Hepatic stellate cell (primary cell): ENCODE results near the gene SERGEF.
"Not testable (repeated sequence)": the region's sequence is repeated elsewhere in the genome, so short reads cannot be mapped to it uniquely, and the experiment has no call there.

Experiments used
- DNase-seq: peaks from one replicate; pipeline ENCODE4 v3.0.0; 2011; ENCODE audit warnings: low spot score

Gene SERGEF

DNA sequence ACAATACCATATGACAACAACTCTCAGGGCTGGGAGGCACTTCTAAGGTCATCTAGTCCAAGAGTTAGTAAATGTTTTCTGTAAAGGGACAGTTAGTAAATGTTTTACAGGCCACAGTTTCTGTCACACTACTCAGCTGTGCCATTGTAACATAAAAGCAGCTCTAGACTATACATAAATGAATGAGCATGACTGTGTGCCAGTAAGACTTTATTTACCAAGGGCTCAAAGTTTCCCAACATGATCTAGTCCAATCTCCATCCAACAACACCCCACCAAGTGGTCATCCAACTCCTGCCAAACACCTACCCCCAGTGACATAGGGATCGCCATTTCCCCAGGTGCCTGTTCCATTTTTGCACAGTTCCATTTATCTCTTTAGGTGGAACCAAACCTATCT is 12.1 kb downstream of the SERGEF start:
- no peak for DNase-seq

DNA sequence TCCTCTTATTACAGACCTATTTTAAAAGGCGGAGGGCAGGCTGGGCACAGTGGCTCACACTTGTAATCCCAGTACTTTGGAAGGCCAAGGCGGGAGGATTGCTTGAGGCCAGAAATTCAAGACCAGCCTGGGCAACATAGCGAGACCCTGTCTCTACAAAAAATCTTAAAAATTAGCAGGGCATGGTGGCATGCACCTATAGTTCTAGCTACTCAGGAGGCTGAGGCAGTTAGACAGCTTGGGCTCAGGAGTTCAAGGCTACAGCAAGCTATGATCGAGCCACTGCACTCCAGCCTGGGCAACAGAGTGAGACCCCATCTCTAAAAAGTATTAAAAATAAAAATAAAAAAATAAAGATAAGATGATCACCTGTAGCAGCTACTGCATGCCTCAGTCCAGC is 12.7 kb downstream of the SERGEF start:
- not testable (repeated sequence) for DNase-seq

- no peak for DNase-seq
Observed at GRCh38 chr11:17992916-17993315, 19.9 kb downstream of the SERGEF start.

GRCh38 chr11:17991783-17992433 is 20.9 kb downstream of the SERGEF start:
- DNase-seq = peak; percentile 52

- DNase-seq = no peak
Observed at GRCh38 chr11:17989306-17989705, 23.5 kb downstream of the SERGEF start.

- no peak for DNase-seq
Observed at GRCh38 chr11:17988465-17988864, 24.4 kb downstream of the SERGEF start.

- no peak for DNase-seq
Observed at GRCh38 chr11:17987826-17988225, 25.0 kb downstream of the SERGEF start.

GRCh38 chr11:17986711-17987220 is 26.1 kb downstream of the SERGEF start:
- no peak for DNase-seq

GRCh38 chr11:17986007-17986710 is 26.7 kb downstream of the SERGEF start:
- peak; percentile 21 for DNase-seq

GRCh38 chr11:17985517-17985916 is 27.3 kb downstream of the SERGEF start:
- DNase-seq = no peak

GRCh38 chr11:17983569-17983968 is 29.3 kb downstream of the SERGEF start:
- DNase-seq = no peak

GRCh38 chr11:17979770-17980371 is 33.0 kb downstream of the SERGEF start:
- DNase-seq = peak; percentile 16

DNA sequence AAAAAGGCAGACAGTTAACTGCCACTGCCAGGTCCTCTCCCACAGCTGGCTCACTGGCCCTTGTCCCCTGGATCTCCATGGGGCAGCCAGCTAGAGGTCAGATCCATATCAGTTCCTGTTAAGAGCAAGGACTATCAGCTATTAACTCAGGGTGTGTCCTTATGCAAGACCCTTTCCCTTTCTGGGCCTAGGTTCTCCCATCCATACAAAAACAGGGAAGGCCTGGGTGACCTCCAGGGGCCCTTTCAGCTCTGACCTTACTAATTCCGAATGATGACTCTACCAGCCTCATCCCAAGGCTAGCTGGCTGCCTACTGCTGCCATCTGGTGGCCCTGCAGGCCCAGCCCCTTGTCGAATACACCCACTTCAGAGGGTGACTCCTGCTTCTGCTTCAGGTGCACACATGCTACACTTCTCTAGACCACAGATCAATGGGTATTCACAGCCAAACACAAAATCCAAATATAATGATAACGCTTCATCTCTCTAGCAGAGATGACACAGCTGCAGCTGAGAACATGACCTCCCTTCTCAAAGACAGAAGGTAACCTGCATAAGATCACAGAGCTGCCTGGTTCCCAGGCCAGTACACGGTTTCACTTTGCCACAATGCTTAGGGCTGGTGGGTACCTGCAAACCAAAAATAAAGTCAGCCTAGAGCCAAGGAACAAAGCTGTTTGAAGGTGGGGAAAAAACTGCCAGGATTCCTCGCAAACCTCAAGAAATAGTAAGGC is 34.1 kb downstream of the SERGEF start:
- DNase-seq = peak; percentile 59

GRCh38 chr11:17976651-17977050 is 36.2 kb downstream of the SERGEF start:
- no peak for DNase-seq

GRCh38 chr11:17974246-17974645 is 38.6 kb downstream of the SERGEF start:
- no peak for DNase-seq

DNA sequence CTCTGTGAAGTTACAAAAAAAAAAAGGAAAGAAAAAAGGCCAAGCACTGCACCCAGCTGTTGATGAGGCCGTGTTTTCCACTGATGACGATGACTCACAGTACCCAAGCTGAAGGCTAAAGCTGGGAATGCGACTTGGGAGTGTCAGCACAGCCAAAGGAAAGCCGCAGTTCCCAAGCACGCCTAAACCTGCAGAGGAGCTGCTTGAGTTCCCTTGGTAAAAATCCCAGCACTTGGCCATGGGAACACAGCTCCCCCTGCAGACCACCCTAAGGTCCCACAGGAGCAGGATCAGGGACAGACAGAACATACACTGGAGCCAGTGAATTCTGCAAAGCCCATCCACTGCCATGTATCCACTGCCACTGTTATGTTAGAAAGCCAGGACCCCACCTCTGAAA is 39.9 kb downstream of the SERGEF start:
- peak; percentile 54 for DNase-seq

DNA sequence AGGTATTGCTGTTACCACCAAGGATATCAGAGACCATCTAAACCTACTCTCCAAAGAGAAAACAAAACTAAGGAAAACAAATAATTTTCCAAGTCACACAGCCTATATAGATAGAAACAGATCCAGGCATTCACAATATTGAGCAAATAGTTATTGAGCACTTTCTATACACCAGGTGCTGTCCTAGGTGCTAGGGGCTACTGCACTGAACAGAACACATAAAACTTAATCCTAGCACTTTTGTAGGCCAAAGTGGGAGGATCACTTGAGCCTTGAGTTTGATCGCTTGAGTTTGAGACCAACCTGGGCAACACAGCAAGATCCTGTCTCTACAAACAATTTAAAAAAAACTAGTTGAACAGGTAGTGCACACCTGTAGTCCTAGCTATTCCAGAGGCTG is 44.6 kb downstream of the SERGEF start:
- no peak for DNase-seq

DNA sequence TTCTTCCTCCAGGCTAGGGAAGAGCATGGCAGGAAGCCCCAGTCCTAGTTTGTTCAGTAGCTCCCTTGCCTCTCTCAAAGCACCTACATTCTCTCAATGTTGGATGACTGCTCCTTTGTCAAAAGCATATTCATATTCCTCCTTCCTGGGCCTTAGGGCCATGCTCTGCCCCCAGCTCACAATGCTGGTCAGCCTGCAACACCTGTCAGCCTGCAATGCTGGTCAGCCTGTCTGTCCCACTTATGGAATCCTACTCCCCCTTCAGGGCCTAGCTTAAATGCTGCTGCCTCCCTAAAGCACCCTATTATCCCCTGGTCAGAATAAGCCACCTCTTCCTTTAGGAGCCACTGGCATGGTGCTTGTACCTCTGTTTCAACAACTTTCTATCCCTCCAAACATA is 45.2 kb downstream of the SERGEF start:
- no peak for DNase-seq

DNA sequence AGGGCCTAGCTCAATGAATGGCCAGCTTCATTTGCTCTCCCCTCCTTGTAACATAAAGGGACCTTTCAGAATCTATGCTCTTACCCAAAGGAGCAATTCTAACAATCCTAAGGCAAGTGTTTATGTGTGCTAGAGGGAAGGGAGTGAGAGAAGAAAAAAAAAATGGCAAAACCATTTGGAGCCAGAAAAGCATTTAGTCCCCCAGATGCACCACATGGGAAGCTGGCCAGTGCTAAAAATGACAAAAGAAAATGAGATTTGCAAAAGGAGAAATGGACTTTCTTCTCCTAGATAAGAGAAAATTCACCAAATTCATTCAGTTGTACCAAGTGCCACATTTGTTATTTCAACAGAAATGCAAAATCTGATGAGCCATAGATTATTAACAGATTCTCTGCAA is 52.8 kb downstream of the SERGEF start:
- DNase-seq = no peak

DNA sequence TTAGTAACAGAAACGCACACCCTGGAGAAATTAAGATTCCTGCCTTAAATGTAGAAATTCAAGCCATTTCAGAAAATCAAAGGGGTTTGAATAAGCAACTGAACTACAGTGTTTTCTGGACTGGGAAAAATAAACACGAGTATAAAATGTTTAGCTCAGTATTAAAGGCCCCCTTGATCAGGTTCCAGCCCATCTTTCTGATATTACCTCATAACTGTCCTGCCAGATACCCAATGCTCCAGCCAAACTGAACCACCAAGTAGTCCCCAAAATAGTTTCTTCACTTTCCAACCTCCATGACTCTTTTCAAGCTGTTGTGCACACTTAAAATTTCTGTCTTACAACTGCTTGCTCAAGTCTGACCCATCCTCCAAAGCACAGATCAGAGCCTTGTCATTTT is 54.4 kb downstream of the SERGEF start:
- no peak for DNase-seq

- DNase-seq = peak; percentile 4
Observed at GRCh38 chr11:17954395-17955252, 58.2 kb downstream of the SERGEF start.

- no peak for DNase-seq
Observed at GRCh38 chr11:17952487-17952886, 60.4 kb downstream of the SERGEF start.
